GM12874 (cell line): Measurements from ENCODE around the gene TIAM1.

Experiments used
- CTCF ChIP-seq: IDR thresholded peaks from 2 replicates; pipeline ENCODE4 v1.5.1; 2011; ENCODE audit warnings: low read depth, mild to moderate bottlenecking, control low read depth, low read length, moderate library complexity; ENCODE audit not compliant: insufficient read depth

The TIAM1 gene

GRCh38 chr21:31132574-31133242 is 211.4 kb downstream of the TIAM1 start:
- TF ChIP-seq CTCF: no peak

GRCh38 chr21:31130821-31131220 is 213.2 kb downstream of the TIAM1 start:
- no peak for TF ChIP-seq CTCF

GRCh38 chr21:31128234-31128633 is 215.8 kb downstream of the TIAM1 start:
- no peak for TF ChIP-seq CTCF

- no peak for TF ChIP-seq CTCF
Measured at GRCh38 chr21:31124010-31124409, 220.1 kb downstream of the TIAM1 start.

- no peak for TF ChIP-seq CTCF
Measured at GRCh38 chr21:31119199-31119598, 224.9 kb downstream of the TIAM1 start.

GRCh38 chr21:31117128-31117916 is 226.7 kb downstream of the TIAM1 start:
- TF ChIP-seq CTCF: no peak

- TF ChIP-seq CTCF: no peak
Measured at GRCh38 chr21:31115249-31115648, 228.8 kb downstream of the TIAM1 start.
